GM23338 (cell line): ENCODE data around the gene HOXB3. TPM values are rescaled to one million over a fixed set of nuclear protein-coding genes. Genes with fewer than 3 reads are reported as not detected.
A peak's percentile ranks its signal among the peaks of the same experiment; 100 is the strongest.

Experiments used
- ATAC-seq: fragments of 200-7000 bp; cut with Tn5 transposase; 3 replicates; pipeline ENCODE4 v1.9.1; 2020
- DNase-seq: peaks from one replicate; pipeline ENCODE4 v3.0.0-alpha.2; 2015; ENCODE audit warnings: low spot score
- H2AFZ ChIP-seq: fragments of 200-600 bp; sonication (generic); 2 replicates; pipeline ENCODE4 v1.8.0; 2016; ENCODE audit warnings: antibody characterized with exemption, mild to moderate bottlenecking, moderate library complexity
- H3F3A ChIP-seq: fragments of 200-600 bp; sonication (generic); replicated peaks from 2 replicates; pipeline ENCODE4 v1.8.0; 2017; ENCODE audit warnings: antibody characterized with exemption, mixed run types, low read depth
- H3K27ac ChIP-seq: fragments of 200-600 bp; sonication (generic); 2 replicates; pipeline ENCODE4 v1.6.1; 2016; ENCODE audit warnings: low read depth
- H3K27me3 ChIP-seq: fragments of 200-600 bp; sonication (generic); 2 replicates; pipeline ENCODE4 v1.8.0; 2016; ENCODE audit warnings: mild to moderate bottlenecking, mixed run types, moderate library complexity; ENCODE audit not compliant: insufficient read depth
- H3K36me3 ChIP-seq: fragments of 200-600 bp; sonication (generic); 2 replicates; pipeline ENCODE4 v1.8.0; 2016; ENCODE audit warnings: mild to moderate bottlenecking; ENCODE audit not compliant: insufficient read depth
- H3K4me1 ChIP-seq: fragments of 200-600 bp; sonication (generic); 2 replicates; pipeline ENCODE4 v1.8.0; 2016; ENCODE audit warnings: mild to moderate bottlenecking, moderate library complexity; ENCODE audit not compliant: insufficient read depth
- H3K4me2 ChIP-seq: fragments of 200-600 bp; sonication (generic); 2 replicates; pipeline ENCODE4 v1.7.1; 2017; ENCODE audit warnings: mixed run types
- H3K4me3 ChIP-seq: fragments of 200-600 bp; sonication (generic); 2 replicates; pipeline ENCODE4 v1.6.1; 2016; ENCODE audit warnings: mixed run types
- H3K79me2 ChIP-seq: fragments of 200-600 bp; sonication (generic); replicated peaks from 2 replicates; pipeline ENCODE4 v1.8.0; 2017; ENCODE audit warnings: mild to moderate bottlenecking; ENCODE audit not compliant: insufficient read depth
- H3K9me2 ChIP-seq: fragments of 200-600 bp; sonication (generic); 2 replicates; pipeline ENCODE4 v1.8.0; 2017; ENCODE audit not compliant: insufficient read depth
- H4K20me1 ChIP-seq: fragments of 200-600 bp; sonication (generic); replicated peaks from 2 replicates; pipeline ENCODE4 v1.8.0; 2017; ENCODE audit warnings: mild to moderate bottlenecking; ENCODE audit not compliant: insufficient read depth
- H3K27ac Mint-ChIP-seq: 2 replicates; pipeline ENCODE4 v1.8.0; 2020; ENCODE audit warnings: inconsistent platforms, mild to moderate bottlenecking, moderate library complexity, mixed read lengths
- H3K27me3 Mint-ChIP-seq: 3 replicates; pipeline ENCODE4 v1.8.0; 2022; ENCODE audit warnings: low read depth, mild to moderate bottlenecking, moderate library complexity, mixed read lengths, inconsistent platforms; ENCODE audit not compliant: insufficient read depth, poor library complexity
- H3K36me3 Mint-ChIP-seq: 3 replicates; pipeline ENCODE4 v1.8.0; 2021; ENCODE audit warnings: low read depth, mild to moderate bottlenecking, inconsistent platforms, moderate library complexity, mixed read lengths
- H3K4me1 Mint-ChIP-seq: 3 replicates; pipeline ENCODE4 v1.8.0; 2020; ENCODE audit warnings: mild to moderate bottlenecking, inconsistent platforms, mixed read lengths
- H3K4me3 Mint-ChIP-seq: 3 replicates; pipeline ENCODE4 v1.8.0; 2021; ENCODE audit warnings: moderate library complexity, mild to moderate bottlenecking, inconsistent platforms, mixed read lengths
- H3K9me3 Mint-ChIP-seq: 3 replicates; pipeline ENCODE4 v1.8.0; 2020; ENCODE audit warnings: moderate library complexity, mild to moderate bottlenecking, inconsistent platforms, mixed read lengths
- EZH2 ChIP-seq: fragments of 200-600 bp; sonication (generic); IDR thresholded peaks from one replicate; pipeline ENCODE4 v1.8.0; 2017; ENCODE audit warnings: antibody characterized with exemption, mild to moderate bottlenecking, low read depth; ENCODE audit not compliant: unreplicated experiment
- EZH2phosphoT487 ChIP-seq: fragments of 200-600 bp; sonication (generic); IDR thresholded peaks from one replicate; pipeline ENCODE4 v1.8.1; 2018; ENCODE audit warnings: antibody characterized with exemption; ENCODE audit not compliant: unreplicated experiment
- JUNB ChIP-seq: IDR thresholded peaks from one replicate; pipeline ENCODE4 v1.6.1; 2016; ENCODE audit warnings: antibody characterized with exemption; ENCODE audit not compliant: unreplicated experiment
- NANOG ChIP-seq: IDR thresholded peaks from 2 replicates; pipeline ENCODE4 v1.6.1; 2016; ENCODE audit warnings: antibody characterized with exemption, borderline replicate concordance
- POLR2AphosphoS5 ChIP-seq: IDR thresholded peaks from 2 replicates; pipeline ENCODE4 v1.6.1; 2016; ENCODE audit warnings: antibody characterized with exemption, low read depth
- STAT1 ChIP-seq: IDR thresholded peaks from one replicate; pipeline ENCODE4 v1.6.1; 2016; ENCODE audit warnings: antibody characterized with exemption; ENCODE audit not compliant: unreplicated experiment
- ZNF114 ChIP-seq: fragments of 250-450 bp; sonication (Bioruptor Pico); IDR thresholded peaks from 2 replicates; pipeline ENCODE4 v1.5.0; 2020; ENCODE audit warnings: mild to moderate bottlenecking, moderate library complexity
- polyA plus RNA-seq: library from polyadenylated mRNA; unstranded; fragments of >200 nt; fragmentation: Nextera tagmentation; extraction: Ambion mirVana; gene quantifications from 2 replicates; pipeline ENCODE4 v1.2.1, GENCODE V29; 2016
- total RNA-seq: library from RNA; depleted of rRNA; stranded (reverse); fragments of >200 nt; shearing (Covaris generic); gene quantifications from 2 replicates; pipeline ENCODE4 v1.2.3, GENCODE V29; 2014
- TF ChIP-seq, protein P1 (sequence below): fragments of 250-450 bp; sonication (Bioruptor Pico); IDR thresholded peaks from 2 replicates; pipeline ENCODE4 v1.5.0; 2020; ENCODE audit warnings: mild to moderate bottlenecking, moderate library complexity

Gene HOXB3
- total and polyA plus RNA-seq, 2 experiments from 2014 or later = 0.17 TPM; not detected in 1

DNA sequence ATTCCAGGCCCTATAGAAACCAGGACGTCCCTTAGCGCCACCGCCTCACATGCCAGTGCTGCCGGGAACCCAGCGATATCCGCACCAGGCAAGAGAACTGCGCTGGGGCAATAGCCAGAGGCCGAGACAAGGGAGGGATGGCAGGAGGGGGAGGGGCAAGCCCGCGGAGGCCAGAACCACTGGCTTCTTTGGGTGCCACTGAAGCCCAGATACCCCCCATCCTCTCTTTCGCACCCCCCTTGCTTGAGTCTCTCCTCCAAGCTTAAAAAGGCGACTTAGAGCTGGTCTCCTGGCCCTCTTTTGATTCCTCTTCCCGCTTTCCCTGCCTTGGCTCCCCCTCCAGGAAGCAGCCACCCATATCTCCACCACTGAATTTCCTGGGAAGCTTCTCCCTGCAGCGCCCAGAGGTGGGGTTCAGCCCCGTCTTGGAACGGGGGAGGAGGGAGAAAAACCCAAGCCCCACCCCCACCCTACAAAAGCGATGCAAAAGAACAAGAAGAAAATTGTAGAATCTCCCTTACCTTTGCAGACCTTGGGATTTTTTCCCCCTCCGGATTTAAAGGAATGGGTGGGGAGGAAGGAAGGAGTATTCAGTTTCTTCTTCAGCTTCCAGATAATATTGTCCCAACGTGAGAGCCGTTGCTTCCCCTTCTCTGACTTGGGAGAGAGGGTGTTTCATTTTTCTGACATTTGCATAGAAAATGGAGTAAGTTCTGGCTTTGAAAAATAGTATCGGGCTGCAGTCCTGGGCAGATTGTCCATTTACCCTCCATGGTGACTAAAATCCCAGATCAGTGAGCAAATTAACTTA is 14.1 kb upstream of the HOXB3 start:
- Mint-ChIP-seq H3K36me3 (no peaks in the 10 kb centered on the region), H3K9me3 (peaks cover 4% of the 10 kb centered on the region; the same call in 2 of the 3 replicates), H3K4me3 (no peak overlapping the region), H3K27ac (no peak overlapping the region), H3K27me3 (peaks cover 100% of the 10 kb centered on the region), H3K4me1 (peaks cover 8% of the 10 kb centered on the region; the same call in 2 of the 3 replicates)
- Histone ChIP-seq H3K36me3 (no peaks in the 10 kb centered on the region; the same call in 1 of the 2 replicates), H3K4me3 (no peak overlapping the region), H3K4me2 (no peak overlapping the region), H4K20me1 (peaks cover 85% of the 10 kb centered on the region), H3K27me3 (peaks cover 100% of the 10 kb centered on the region), H3K9me2 (no peaks in the 10 kb centered on the region), H3K4me1 (peaks cover 31% of the 10 kb centered on the region), H3F3A (peaks cover 70% of the 10 kb centered on the region), H3K79me2 (no peaks in the 10 kb centered on the region), H3K27ac (no peak overlapping the region), H2AFZ (no peak overlapping the region)
- TF ChIP-seq POLR2AphosphoS5 (no peak), EZH2phosphoT487 (peak; percentile 34), NANOG (no peak), ZNF114 (no peak), JUNB (no peak), STAT1 (no peak), EZH2 (peak; percentile 95)
- TF ChIP-seq, protein P1, sequence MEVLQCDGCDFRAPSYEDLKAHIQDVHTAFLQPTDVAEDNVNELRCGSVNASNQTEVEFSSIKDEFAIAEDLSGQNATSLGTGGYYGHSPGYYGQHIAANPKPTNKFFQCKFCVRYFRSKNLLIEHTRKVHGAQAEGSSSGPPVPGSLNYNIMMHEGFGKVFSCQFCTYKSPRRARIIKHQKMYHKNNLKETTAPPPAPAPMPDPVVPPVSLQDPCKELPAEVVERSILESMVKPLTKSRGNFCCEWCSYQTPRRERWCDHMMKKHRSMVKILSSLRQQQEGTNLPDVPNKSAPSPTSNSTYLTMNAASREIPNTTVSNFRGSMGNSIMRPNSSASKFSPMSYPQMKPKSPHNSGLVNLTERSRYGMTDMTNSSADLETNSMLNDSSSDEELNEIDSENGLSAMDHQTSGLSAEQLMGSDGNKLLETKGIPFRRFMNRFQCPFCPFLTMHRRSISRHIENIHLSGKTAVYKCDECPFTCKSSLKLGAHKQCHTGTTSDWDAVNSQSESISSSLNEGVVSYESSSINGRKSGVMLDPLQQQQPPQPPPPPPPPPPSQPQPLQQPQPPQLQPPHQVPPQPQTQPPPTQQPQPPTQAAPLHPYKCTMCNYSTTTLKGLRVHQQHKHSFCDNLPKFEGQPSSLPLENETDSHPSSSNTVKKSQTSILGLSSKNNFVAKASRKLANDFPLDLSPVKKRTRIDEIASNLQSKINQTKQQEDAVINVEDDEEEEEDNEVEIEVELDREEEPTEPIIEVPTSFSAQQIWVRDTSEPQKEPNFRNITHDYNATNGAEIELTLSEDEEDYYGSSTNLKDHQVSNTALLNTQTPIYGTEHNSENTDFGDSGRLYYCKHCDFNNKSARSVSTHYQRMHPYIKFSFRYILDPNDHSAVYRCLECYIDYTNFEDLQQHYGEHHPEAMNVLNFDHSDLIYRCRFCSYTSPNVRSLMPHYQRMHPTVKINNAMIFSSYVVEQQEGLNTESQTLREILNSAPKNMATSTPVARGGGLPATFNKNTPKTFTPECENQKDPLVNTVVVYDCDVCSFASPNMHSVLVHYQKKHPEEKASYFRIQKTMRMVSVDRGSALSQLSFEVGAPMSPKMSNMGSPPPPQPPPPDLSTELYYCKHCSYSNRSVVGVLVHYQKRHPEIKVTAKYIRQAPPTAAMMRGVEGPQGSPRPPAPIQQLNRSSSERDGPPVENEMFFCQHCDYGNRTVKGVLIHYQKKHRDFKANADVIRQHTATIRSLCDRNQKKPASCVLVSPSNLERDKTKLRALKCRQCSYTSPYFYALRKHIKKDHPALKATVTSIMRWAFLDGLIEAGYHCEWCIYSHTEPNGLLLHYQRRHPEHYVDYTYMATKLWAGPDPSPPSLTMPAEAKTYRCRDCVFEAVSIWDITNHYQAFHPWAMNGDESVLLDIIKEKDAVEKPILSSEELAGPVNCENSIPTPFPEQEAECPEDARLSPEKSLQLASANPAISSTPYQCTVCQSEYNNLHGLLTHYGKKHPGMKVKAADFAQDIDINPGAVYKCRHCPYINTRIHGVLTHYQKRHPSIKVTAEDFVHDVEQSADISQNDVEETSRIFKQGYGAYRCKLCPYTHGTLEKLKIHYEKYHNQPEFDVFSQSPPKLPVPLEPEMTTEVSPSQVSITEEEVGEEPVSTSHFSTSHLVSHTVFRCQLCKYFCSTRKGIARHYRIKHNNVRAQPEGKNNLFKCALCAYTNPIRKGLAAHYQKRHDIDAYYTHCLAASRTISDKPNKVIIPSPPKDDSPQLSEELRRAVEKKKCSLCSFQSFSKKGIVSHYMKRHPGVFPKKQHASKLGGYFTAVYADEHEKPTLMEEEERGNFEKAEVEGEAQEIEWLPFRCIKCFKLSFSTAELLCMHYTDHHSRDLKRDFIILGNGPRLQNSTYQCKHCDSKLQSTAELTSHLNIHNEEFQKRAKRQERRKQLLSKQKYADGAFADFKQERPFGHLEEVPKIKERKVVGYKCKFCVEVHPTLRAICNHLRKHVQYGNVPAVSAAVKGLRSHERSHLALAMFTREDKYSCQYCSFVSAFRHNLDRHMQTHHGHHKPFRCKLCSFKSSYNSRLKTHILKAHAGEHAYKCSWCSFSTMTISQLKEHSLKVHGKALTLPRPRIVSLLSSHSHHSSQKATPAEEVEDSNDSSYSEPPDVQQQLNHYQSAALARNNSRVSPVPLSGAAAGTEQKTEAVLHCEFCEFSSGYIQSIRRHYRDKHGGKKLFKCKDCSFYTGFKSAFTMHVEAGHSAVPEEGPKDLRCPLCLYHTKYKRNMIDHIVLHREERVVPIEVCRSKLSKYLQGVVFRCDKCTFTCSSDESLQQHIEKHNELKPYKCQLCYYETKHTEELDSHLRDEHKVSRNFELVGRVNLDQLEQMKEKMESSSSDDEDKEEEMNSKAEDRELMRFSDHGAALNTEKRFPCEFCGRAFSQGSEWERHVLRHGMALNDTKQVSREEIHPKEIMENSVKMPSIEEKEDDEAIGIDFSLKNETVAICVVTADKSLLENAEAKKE (CRISPR knock-in tag) = no peak
- ATAC-seq (peak; percentile 12), DNase-seq (peak; percentile 69)
